Activated CD4-positive, alpha-beta memory T cell treated with anti-CD3 and anti-CD28 coated beads for 36 hours (primary cell): ENCODE data around the gene UNC93A. TPM values are rescaled to one million over a fixed set of nuclear protein-coding genes. Genes with fewer than 3 reads are reported as not detected.

ENCODE experiments used
- CTCF ChIA-PET: fragments of 350-600 bp; sonication (Branson Sonifier 250); formaldehyde crosslinking; loops from one replicate; lab custom pipeline; 2021; ENCODE audit warnings: antibody characterized with exemption, inconsistent platforms; lab: Charles Lee
- POLR2A ChIA-PET: fragments of 350-600 bp; sonication (Branson Sonifier 250); formaldehyde crosslinking; loops from one replicate; lab custom pipeline; 2021; ENCODE audit warnings: antibody characterized with exemption; lab: Charles Lee
- DNase-seq: peaks from one replicate; pipeline ENCODE4 v3.0.0-alpha.2; 2020
- H3K27ac Mint-ChIP-seq: one replicate; pipeline ENCODE4 v1.8.0; 2021; ENCODE audit warnings: mixed read lengths
- H3K27me3 Mint-ChIP-seq: one replicate; pipeline ENCODE4 v1.8.0; 2021; ENCODE audit warnings: mixed read lengths
- H3K36me3 Mint-ChIP-seq: one replicate; pipeline ENCODE4 v1.8.0; 2021; ENCODE audit warnings: mixed read lengths
- H3K4me1 Mint-ChIP-seq: one replicate; pipeline ENCODE4 v1.8.0; 2021; ENCODE audit warnings: low read depth, mixed read lengths
- H3K4me3 Mint-ChIP-seq: one replicate; pipeline ENCODE4 v1.8.0; 2021; ENCODE audit warnings: mild to moderate bottlenecking, mixed read lengths
- H3K9me3 Mint-ChIP-seq: one replicate; pipeline ENCODE4 v1.8.0; 2021; ENCODE audit warnings: mixed read lengths
- intact Hi-C: fragments of 100-400 bp; cut with micrococcal nuclease; formaldehyde crosslinking; loops from one replicate; pipeline ENCODE4 v1.15.1; 2023
- total RNA-seq, 2 experiments: library from RNA; stranded (reverse); gene quantifications; one replicate each; pipeline ENCODE4 v1.2.3, GENCODE V29; 2021

UNC93A gene
- total RNA-seq, 2 experiments from 2014 or later = not detected

DNA sequence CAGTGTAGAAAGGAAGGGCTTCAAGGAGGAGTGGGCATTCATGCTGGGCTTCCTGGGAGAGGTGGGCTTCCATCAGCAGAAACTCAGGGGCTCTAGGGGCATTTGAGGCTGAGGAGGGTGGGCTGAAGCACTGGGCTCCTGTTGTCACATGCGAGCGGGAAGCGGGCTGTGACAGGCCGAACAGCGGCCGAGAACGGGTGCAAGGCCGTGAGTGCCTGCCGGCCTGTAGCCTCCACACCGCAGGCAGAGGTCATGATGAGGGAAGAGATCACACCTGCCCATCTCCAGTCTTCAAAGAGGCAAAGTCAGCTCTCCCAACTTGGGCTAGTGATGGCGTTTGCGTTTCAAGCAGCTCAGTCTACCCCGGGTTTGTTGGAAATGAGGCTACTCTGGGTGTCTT is 34.7 kb downstream of the UNC93A start:
- Mint-ChIP-seq H3K4me3 (no peak overlapping the region), H3K27ac (no peak overlapping the region), H3K9me3 (no peaks in the 10 kb centered on the region), H3K36me3 (no peaks in the 10 kb centered on the region), H3K4me1 (peaks cover 19% of the 10 kb centered on the region), H3K27me3 (peaks cover 23% of the 10 kb centered on the region)
- ChIA-PET POLR2A (no interaction called here), CTCF (interaction anchor here (1.0 kb wide), 1 partner anchor 25 kb away, joined by 7 read pairs; no protein-coding TSS in a partner anchor)
- intact Hi-C loops = no loop called here
- DNase-seq = no peak

DNA sequence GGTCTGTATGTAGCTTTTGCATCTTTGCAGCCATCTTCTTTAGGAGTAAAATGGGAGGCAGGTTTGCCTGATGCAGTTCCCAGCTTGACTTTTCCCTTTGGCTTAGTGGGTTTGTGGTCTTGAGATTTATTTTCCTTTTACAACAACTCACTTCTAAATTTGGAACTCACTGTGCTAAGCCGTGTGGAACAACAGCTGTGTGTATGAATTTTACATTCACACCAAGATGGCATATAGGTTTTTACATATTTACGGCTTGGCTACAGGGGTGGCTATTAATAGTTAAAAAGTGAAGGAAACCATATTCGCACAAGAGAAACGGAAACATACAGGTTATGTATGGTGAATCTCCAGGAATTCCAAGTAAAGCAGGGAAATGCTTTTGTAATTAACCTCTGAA is 36.3 kb downstream of the UNC93A start:
- ChIA-PET POLR2A (no interaction called here), CTCF (no interaction called here)
- H3K4me1 Mint-ChIP-seq = peaks cover 19% of the 10 kb centered on the region
- no peak overlapping the region for H3K4me3 Mint-ChIP-seq
- DNase-seq = no peak
- H3K36me3 Mint-ChIP-seq = no peaks in the 10 kb centered on the region
- no peaks in the 10 kb centered on the region for H3K9me3 Mint-ChIP-seq
- H3K27ac Mint-ChIP-seq = no peak overlapping the region
- intact Hi-C loops = no loop called here
- H3K27me3 Mint-ChIP-seq = peaks cover 29% of the 10 kb centered on the region

DNA sequence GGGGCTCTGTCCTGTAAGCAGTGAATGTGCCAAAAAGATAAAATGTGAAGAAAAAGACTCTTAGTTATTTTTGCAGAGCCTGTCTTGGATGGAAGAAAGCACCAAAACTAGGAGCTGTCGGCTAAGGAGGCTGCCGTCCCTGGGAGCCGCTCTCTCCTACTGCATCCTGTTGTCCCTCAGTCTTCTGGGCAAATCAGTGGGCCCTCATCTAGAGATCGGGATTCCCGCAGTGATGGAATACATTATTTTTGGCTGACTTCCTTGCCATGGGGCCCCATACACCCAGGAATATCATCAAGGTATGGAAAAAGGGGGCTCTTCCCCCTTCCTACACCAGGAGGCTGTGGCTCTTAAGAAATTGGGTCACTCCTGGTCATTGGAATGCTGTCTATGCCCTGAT is 37.0 kb downstream of the UNC93A start:
- intact Hi-C loops = loop anchor here (2.0 kb wide), 1 partner anchor 23 kb away; no protein-coding TSS in a partner anchor
- ChIA-PET POLR2A (interaction anchor here (1.7 kb wide), 1 partner anchor 23 kb away, joined by 20 read pairs; no protein-coding TSS in a partner anchor), CTCF (interaction anchor here (1.1 to 1.9 kb wide), 3 partner anchors 13 to 38 kb away, joined by 4 to 33 read pairs (median 6); no protein-coding TSS in a partner anchor)
- Mint-ChIP-seq H3K27me3 (peaks cover 29% of the 10 kb centered on the region), H3K9me3 (no peaks in the 10 kb centered on the region), H3K36me3 (no peaks in the 10 kb centered on the region), H3K4me1 (peaks cover 19% of the 10 kb centered on the region), H3K27ac (no peak overlapping the region), H3K4me3 (no peak overlapping the region)
- no peak for DNase-seq

DNA sequence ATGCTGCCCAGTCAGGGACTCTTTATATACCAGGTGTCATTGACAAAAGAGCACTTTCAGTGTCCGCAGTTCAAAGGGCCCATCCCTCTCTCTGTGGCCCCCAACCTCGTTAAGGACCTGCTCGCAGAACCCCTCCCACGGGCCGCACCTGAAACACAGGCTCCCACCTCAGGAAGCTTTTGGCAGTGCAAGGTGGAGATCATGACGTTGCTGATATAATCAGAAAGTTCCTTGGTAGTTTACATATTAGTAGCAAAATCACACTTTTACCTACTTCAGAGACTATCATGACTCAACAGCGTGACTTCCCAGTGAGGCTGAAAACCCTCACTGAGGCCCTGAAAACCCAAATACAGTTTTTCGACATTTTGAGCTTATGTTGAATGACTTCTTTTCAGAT is 37.9 kb downstream of the UNC93A start:
- ChIA-PET POLR2A (interaction anchor here (0.6 to 1.7 kb wide), 3 partner anchors 22 to 394 kb away, joined by 3 to 20 read pairs (median 3); no protein-coding TSS in a partner anchor), CTCF (interaction anchor here (0.6 to 1.9 kb wide), 5 partner anchors 12 to 166 kb away, joined by 3 to 33 read pairs (median 4); no protein-coding TSS in a partner anchor)
- no peaks in the 10 kb centered on the region for H3K9me3 Mint-ChIP-seq
- H3K4me1 Mint-ChIP-seq = peaks cover 19% of the 10 kb centered on the region
- no peaks in the 10 kb centered on the region for H3K36me3 Mint-ChIP-seq
- DNase-seq = peak; percentile 67
- no peak overlapping the region for H3K27ac Mint-ChIP-seq
- intact Hi-C loops = loop anchor here (2.0 kb wide), 1 partner anchor 22 kb away; no protein-coding TSS in a partner anchor
- no peak overlapping the region for H3K4me3 Mint-ChIP-seq
- H3K27me3 Mint-ChIP-seq = peaks cover 27% of the 10 kb centered on the region

DNA sequence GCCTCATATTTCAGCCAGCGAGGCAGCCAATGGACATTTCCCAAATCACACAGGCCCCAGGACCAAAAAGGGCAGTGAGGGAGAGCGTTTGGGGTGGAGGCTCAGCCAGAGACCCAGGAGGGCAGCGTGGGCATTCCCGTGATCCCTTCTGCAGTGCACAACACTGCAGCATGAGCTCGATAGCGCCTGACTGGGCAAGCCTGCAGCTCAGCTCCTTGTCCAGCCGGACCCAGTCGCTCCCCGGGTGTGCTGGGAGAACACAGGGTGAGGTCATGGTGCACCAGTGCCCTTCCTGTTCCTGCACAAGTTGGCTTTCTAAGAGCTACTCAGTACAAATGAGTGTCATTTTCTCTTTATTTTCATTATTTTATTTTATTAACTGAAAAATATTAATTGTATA is 39.6 kb downstream of the UNC93A start:
- Mint-ChIP-seq H3K4me3 (no peak overlapping the region), H3K9me3 (peaks cover 2% of the 10 kb centered on the region), H3K27me3 (peaks cover 24% of the 10 kb centered on the region), H3K36me3 (no peaks in the 10 kb centered on the region), H3K4me1 (peaks cover 19% of the 10 kb centered on the region), H3K27ac (no peak overlapping the region)
- ChIA-PET CTCF (interaction anchor here (1.5 kb wide), 1 partner anchor 21 kb away, joined by 5 read pairs; no protein-coding TSS in a partner anchor), POLR2A (no interaction called here)
- no peak for DNase-seq
- intact Hi-C loops = no loop called here

DNA sequence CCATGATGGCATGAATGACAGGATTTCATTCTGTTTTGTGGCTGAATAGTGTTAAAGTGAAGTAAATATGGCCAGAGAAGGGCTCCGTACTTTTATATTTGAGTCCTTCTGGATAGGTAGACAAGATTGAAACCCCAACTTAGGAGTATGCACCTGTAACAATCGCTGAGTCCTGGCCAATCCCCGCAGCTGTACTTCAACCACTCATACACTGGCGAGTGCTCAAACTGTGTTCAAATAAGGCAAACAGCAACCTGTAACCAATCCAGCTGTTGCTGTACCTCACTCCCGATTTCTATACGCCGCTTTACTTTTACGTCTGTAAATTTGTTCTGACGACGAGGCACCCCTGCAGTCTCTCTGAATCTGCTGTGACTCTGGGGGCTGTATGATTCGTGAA is 40.5 kb downstream of the UNC93A start:
- peaks cover 2% of the 10 kb centered on the region for H3K9me3 Mint-ChIP-seq
- peaks cover 24% of the 10 kb centered on the region for H3K27me3 Mint-ChIP-seq
- H3K36me3 Mint-ChIP-seq = no peaks in the 10 kb centered on the region
- ChIA-PET POLR2A (no interaction called here), CTCF (interaction anchor here (1.5 kb wide), 1 partner anchor 20 kb away, joined by 5 read pairs; no protein-coding TSS in a partner anchor)
- H3K4me3 Mint-ChIP-seq = no peak overlapping the region
- DNase-seq = no peak
- no peak overlapping the region for H3K27ac Mint-ChIP-seq
- peaks cover 19% of the 10 kb centered on the region for H3K4me1 Mint-ChIP-seq
- intact Hi-C loops = no loop called here

DNA sequence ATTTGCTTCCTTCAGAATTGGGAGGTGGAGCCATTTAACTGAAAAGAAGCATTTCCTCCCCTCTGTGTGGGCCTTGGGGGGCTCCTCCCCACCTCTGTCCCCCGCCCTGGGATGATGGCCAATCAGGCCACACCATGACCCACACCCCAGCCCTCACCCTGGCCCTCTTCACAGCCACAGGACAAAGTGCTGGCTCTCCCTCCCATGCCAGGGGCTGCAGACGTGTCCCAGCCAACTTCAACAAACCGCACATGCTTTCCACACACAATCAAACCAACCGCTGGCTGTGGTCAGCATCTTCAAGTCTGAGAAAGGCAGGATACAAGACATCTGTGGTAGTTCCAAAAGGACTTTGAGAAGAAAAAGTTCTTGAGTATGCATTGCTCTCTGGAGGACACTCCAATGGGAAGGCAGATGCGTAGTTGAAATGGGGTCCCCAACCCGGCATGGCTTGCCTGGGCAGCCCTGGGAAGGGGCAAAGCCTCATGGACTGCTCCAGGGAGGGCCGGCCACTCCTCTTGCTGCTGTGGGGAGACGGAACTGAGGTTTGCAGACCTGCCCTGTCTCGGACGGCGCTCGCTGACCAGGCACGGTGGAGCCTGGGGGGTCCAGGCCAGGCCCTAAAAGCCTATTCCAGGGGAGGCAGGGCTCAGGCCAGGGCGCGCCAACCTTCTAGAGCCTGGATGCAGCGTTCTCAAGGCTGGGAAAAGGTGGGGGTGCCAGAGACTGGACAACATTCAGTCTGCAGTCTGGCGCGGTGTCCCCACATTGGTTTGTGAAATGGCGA is 45.9 kb downstream of the UNC93A start:
- no peak overlapping the region for H3K4me3 Mint-ChIP-seq
- no peaks in the 10 kb centered on the region for H3K4me1 Mint-ChIP-seq
- intact Hi-C loops = no loop called here
- ChIA-PET POLR2A (no interaction called here), CTCF (no interaction called here)
- no peak overlapping the region for H3K27ac Mint-ChIP-seq
- no peak for DNase-seq
- peaks cover 14% of the 10 kb centered on the region for H3K27me3 Mint-ChIP-seq
- peaks cover 2% of the 10 kb centered on the region for H3K9me3 Mint-ChIP-seq
- no peaks in the 10 kb centered on the region for H3K36me3 Mint-ChIP-seq

DNA sequence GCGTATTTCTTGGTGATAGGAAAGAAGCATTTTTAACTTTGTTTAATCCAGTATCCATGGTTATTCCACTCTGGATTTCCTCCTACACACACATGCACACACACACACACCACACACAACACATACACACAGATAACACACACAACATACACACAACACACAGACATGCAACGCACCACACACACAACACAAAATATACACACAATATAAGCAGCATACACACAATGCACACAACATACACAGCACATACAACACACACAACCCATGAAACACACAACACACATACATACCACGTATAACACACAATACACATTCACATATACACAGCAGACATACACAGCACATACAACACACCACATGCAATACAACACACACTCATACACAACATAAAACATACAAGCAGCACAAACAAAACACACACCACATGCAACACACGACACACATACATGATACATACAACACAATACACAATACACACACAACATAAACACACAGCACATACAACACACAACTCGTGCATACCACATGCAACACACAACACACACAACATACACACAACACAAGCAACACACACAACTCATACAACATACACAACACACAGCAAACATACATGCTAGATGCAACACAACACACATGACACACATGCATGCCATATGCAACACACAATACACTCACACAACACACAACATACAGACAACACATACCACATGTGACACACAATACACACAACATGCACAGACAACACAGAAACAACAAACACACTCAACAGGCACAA is 46.7 kb downstream of the UNC93A start:
- no peak for DNase-seq
- intact Hi-C loops = no loop called here
- ChIA-PET CTCF (no interaction called here), POLR2A (no interaction called here)
- no peak overlapping the region for H3K4me3 Mint-ChIP-seq
- peaks cover 14% of the 10 kb centered on the region for H3K27me3 Mint-ChIP-seq
- H3K9me3 Mint-ChIP-seq = peaks cover 2% of the 10 kb centered on the region
- H3K36me3 Mint-ChIP-seq = no peaks in the 10 kb centered on the region
- H3K4me1 Mint-ChIP-seq = no peaks in the 10 kb centered on the region
- H3K27ac Mint-ChIP-seq = no peak overlapping the region

DNA sequence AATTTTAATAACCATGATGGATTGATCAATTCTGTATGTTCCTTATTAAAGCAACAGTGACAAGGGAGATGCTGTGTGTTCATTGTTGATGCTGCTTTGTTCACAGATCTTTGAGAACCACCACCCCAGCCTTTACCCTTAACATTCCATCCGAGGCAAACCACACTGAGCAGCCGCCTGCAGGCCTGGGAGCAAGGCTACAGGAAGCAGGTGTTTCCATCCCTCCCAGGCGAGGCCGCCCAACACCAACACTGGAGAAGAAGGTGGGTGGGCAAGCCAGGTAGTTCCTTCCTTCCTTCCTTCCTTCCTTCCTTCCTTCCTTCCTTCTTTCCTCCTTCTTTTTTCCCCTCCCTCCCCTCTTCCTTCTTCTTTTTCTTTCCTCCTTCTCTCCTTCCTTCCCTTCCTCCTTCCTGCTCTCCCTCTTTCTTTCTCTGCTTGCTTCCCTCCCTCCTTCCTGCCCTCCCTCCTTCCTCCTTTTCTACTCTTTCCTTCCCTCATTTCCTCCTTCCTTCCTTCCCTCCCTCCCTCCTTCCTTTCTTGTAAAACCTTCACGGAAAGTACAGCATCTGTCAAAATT is 47.5 kb downstream of the UNC93A start:
- no peak for DNase-seq
- peaks cover 2% of the 10 kb centered on the region for H3K9me3 Mint-ChIP-seq
- H3K27me3 Mint-ChIP-seq = peaks cover 14% of the 10 kb centered on the region
- ChIA-PET POLR2A (no interaction called here), CTCF (no interaction called here)
- H3K4me3 Mint-ChIP-seq = no peak overlapping the region
- no peaks in the 10 kb centered on the region for H3K36me3 Mint-ChIP-seq
- H3K4me1 Mint-ChIP-seq = no peaks in the 10 kb centered on the region
- intact Hi-C loops = no loop called here
- no peak overlapping the region for H3K27ac Mint-ChIP-seq

DNA sequence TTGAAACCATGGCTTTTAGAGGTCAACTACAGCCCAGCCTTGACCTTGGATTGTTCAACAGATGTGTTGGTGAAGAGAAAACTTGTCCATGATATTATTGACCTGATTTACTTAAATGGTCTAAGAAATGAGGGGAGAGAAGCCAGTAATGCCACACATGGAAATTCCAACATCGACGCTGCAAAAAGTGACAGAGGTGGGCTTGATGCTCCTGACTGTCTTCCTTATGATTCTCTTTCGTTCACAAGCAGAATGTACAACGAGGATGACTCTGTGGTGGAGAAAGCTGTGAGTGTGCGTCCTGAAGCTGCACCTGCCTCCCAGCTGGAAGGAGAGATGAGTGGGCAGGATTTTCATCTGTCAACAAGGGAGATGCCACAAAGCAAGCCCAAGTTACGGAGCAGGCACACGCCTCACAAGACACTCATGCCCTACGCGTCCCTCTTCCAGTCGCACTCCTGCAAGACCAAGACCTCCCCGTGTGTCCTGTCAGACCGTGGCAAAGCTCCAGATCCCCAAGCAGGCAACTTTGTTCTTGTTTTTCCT is 50.0 kb downstream of the UNC93A start:
- Mint-ChIP-seq H3K36me3 (no peaks in the 10 kb centered on the region), H3K9me3 (no peaks in the 10 kb centered on the region), H3K4me1 (no peaks in the 10 kb centered on the region), H3K27me3 (peaks cover 12% of the 10 kb centered on the region), H3K27ac (no peak overlapping the region), H3K4me3 (no peak overlapping the region)
- POLR2A ChIA-PET = no interaction called here
- no peak for DNase-seq
- intact Hi-C loops = no loop called here
- CTCF ChIA-PET = interaction anchor here (2.0 to 2.4 kb wide), 2 partner anchors 10 to 12 kb away, joined by 6 to 8 read pairs; no protein-coding TSS in a partner anchor

DNA sequence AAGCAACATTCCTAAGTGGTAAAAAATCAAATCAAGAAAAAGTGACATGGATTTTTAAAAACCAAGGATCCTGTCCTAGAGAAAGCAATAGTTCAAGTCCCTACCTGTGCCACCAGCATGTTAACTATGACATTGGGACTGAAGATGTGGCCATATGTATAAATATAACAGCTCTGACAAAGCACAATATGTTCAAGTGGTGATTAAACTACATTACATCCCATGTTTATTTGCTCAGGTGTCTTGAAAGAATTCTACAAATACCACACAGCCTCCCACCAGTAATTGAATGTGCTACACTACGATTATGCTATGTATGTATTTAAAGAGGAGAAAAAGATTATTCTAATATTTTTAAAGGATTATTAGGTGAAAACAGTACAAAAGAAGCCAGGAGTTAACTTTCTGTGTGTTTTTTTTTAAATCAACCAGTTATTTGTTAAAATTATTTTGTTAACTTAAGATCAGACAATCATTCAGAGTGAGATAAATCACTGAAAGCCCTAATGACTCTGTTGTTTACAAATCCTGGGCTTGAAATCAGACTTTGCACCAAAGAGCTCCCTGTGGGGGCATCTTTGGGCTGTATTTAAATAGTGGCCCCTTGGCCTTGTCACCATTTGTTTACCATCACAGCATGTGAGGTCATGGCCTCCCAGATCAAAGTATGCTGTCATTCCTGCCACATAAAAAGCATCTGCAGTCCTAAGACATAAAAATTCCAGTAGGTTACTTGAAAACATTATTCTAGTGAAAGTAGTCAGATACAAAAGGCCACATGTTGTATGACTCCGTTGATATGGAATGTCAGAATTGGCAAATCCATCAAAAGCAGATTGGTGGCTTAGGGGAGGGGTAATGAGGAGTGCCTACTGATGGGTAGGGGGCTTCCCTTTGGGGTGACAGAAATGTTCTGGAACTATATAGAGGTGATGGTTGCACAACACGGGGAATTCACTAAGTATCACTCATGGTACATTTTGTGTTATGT is 50.8 kb downstream of the UNC93A start:
- DNase-seq = no peak
- intact Hi-C loops = no loop called here
- Mint-ChIP-seq H3K27me3 (peaks cover 10% of the 10 kb centered on the region), H3K36me3 (no peaks in the 10 kb centered on the region), H3K9me3 (no peaks in the 10 kb centered on the region), H3K4me1 (no peaks in the 10 kb centered on the region), H3K4me3 (no peak overlapping the region), H3K27ac (no peak overlapping the region)
- CTCF ChIA-PET = interaction anchor here (1.6 to 2.4 kb wide), 2 partner anchors 9 to 13 kb away, joined by 5 to 6 read pairs; no protein-coding TSS in a partner anchor
- POLR2A ChIA-PET = no interaction called here
